GM12878 (cell line): ENCODE results near the gene RAD9A. TPM values are rescaled to one million over a fixed set of nuclear protein-coding genes. Genes with fewer than 3 reads are reported as not detected.

Source experiments
- ATF3 ChIP-seq: IDR thresholded peaks from 2 replicates; pipeline ENCODE4 v1.6.1; 2011; ENCODE audit warnings: low read depth, mild to moderate bottlenecking, low read length, moderate library complexity, borderline replicate concordance; ENCODE audit errors: extremely low read depth
- BACH1 ChIP-seq: fragments of 450-650 bp; IDR thresholded peaks from 2 replicates; pipeline ENCODE4 v1.6.1; 2017; ENCODE audit warnings: mild to moderate bottlenecking, borderline replicate concordance
- CBFB ChIP-seq: IDR thresholded peaks from 2 replicates; pipeline ENCODE4 v1.6.1; 2016; ENCODE audit warnings: antibody characterized with exemption, low read depth
- ETV6 ChIP-seq, 2 experiments: fragments of 450-650 bp in 1 of 2; IDR thresholded peaks in 1 of 2; conservative IDR thresholded peaks in 1 of 2; 2 replicates each; pipeline ENCODE4 v1.6.1; 2014; ENCODE audit warnings: antibody characterized with exemption in 1 of 2, borderline replicate concordance in 1 of 2, low read depth in 1 of 2, mild to moderate bottlenecking in 1 of 2, moderate library complexity in 1 of 2
- HCFC1 ChIP-seq: fragments of 150-350 bp; IDR thresholded peaks from 2 replicates; pipeline ENCODE4 v1.6.1; 2014; ENCODE audit warnings: low read length
- HDAC6 ChIP-seq: fragments of 200-600 bp; sonication (generic); IDR thresholded peaks from one replicate; pipeline ENCODE4 v1.8.0; 2017; ENCODE audit warnings: antibody characterized with exemption; ENCODE audit not compliant: unreplicated experiment
- JUND ChIP-seq: IDR thresholded peaks from 2 replicates; pipeline ENCODE4 v1.6.1; 2012; ENCODE audit warnings: low read depth, mild to moderate bottlenecking, low read length, improper control_type of control experiment, moderate library complexity
- KDM1A ChIP-seq: fragments of 200-600 bp; sonication (generic); IDR thresholded peaks from 2 replicates; pipeline ENCODE4 v1.6.1; 2016; ENCODE audit warnings: borderline replicate concordance
- MTA2 ChIP-seq: fragments of 450-650 bp; IDR thresholded peaks from 2 replicates; pipeline ENCODE4 v1.6.1; 2016; ENCODE audit warnings: low read depth, mild to moderate bottlenecking, moderate library complexity
- MTA3 ChIP-seq: IDR thresholded peaks from 2 replicates; pipeline ENCODE4 v1.6.1; 2012; ENCODE audit warnings: low read length, inconsistent platforms, borderline replicate concordance
- NR2C1 ChIP-seq: fragments of 450-650 bp; IDR thresholded peaks from 2 replicates; pipeline ENCODE4 v1.6.1; 2017; ENCODE audit warnings: antibody characterized with exemption, mild to moderate bottlenecking, moderate library complexity
- NR2F1 ChIP-seq: fragments of 450-650 bp; conservative IDR thresholded peaks from 2 replicates; pipeline ENCODE4 v1.6.1; 2017; ENCODE audit warnings: mild to moderate bottlenecking
- RAD51 ChIP-seq: fragments of 450-650 bp; IDR thresholded peaks from 2 replicates; pipeline ENCODE4 v1.6.1; 2016; ENCODE audit warnings: moderate library complexity, mild to moderate bottlenecking, inconsistent platforms
- RB1 ChIP-seq: fragments of 450-650 bp; formaldehyde crosslinking; IDR thresholded peaks from 2 replicates; pipeline ENCODE4 v1.6.1; 2017; ENCODE audit warnings: mild to moderate bottlenecking, borderline replicate concordance
- SIX5 ChIP-seq: IDR thresholded peaks from 2 replicates; pipeline ENCODE4 v1.6.1; 2011; ENCODE audit warnings: mild to moderate bottlenecking, low read depth, low read length, moderate library complexity; ENCODE audit not compliant: severe bottlenecking
- SREBF1 ChIP-seq: IDR thresholded peaks from 2 replicates; pipeline ENCODE4 v1.6.1; 2012; ENCODE audit warnings: mild to moderate bottlenecking, low read length
- ZNF274 ChIP-seq: IDR thresholded peaks from one replicate; pipeline ENCODE4 v1.8.0; 2011; ENCODE audit not compliant: insufficient read length, insufficient read depth
- ZNF384 ChIP-seq: IDR thresholded peaks from 2 replicates; pipeline ENCODE4 v1.6.1; 2012; ENCODE audit warnings: low read depth, mild to moderate bottlenecking, low read length, improper control_type of control experiment, borderline replicate concordance
- ZNF687 ChIP-seq: fragments of 450-650 bp; IDR thresholded peaks from 2 replicates; pipeline ENCODE4 v1.6.1; 2017; ENCODE audit warnings: mild to moderate bottlenecking, moderate library complexity
- polyA plus RNA-seq, 11 experiments: library from polyadenylated mRNA; depleted of rRNA in 4 of 11; unstranded in 6 of 11; stranded (reverse) in 5 of 11; fragments of >200 nt; fragmentation: Nextera tagmentation in 4 of 11; fragmentation: Illumina TruSeq in 1 of 11; extraction: Ambion mirVana in 4 of 11; extraction: Trizol in 1 of 11; gene quantifications; 1 replicate in 1 of 11; 2 replicates in 10 of 11; pipeline versions ENCODE4 v1.2.1 to v1.2.3, GENCODE V29; 2011 to 2016; ENCODE audit warnings: inconsistent platforms in 2 of 11, missing spikeins in 2 of 11, low read depth in 1 of 11
- total RNA-seq, 4 experiments: library from RNA; depleted of rRNA in 3 of 4; stranded (reverse); fragments of >200 nt in 3 of 4; fragmentation: Illumina TruSeq in 1 of 4; extraction: Trizol in 1 of 4; gene quantifications; 2 replicates each; pipeline versions ENCODE4 v1.2.1 to v1.2.3, GENCODE V29; 2013 to 2021
- TF ChIP-seq, protein P1 (sequence below): fragments of 150-350 bp; IDR thresholded peaks from 2 replicates; pipeline ENCODE4 v1.6.1; 2016; ENCODE audit warnings: low read depth, low read length
- TF ChIP-seq, protein P2 (sequence below), 3 experiments: IDR thresholded peaks in 2 of 3; conservative IDR thresholded peaks in 1 of 3; 2 replicates each; pipeline ENCODE4 v1.5.1; 2011; ENCODE audit warnings: low read depth in 3 of 3, low read length in 3 of 3, mild to moderate bottlenecking in 3 of 3, control low read depth in 2 of 3, moderate library complexity in 2 of 3, inconsistent platforms in 1 of 3, mixed read lengths in 1 of 3; ENCODE audit not compliant: control insufficient read depth in 2 of 3, insufficient read depth in 1 of 3; ENCODE audit errors: extremely low read depth in 1 of 3

The RAD9A gene
- total and polyA plus RNA-seq, 10 of the 15 experiments (the other 5 are each of a cell fraction or from before 2014, with no cell fraction given), result 1.1 to 36.2 (median 19.8) TPM

DNA sequence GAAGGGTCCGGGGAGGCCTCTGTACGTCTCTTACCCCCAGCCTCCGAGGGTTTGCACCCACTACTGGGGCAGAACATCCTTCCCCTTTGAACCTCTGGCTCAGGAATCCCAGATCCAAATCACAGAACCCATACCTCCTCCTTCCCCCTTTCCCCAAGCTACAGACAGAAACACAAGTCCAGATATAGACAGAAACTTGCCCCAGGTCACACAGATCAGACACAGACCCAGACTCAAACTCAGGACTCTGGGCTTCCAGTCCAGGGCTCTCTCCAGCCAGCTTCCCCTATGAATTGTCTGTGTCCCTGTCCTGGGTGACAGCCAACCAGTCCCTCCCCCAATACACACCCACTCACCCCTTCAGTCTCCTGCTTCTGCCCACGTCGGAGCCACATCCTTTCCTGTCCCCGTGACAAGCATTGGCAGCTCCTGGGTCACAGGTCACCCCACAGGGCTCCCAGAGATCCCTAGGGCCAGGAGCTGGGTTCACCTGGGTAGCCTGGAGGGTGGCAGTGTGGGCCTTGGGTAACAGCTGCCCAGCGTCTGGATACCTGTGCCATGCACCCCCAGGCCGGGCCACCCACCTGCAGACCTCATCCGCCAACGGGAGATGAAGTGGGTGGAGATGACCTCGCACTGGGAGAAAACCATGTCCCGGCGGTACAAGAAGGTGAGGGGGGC, 12.9 kb downstream of the RAD9A start (continued):
- TF ChIP-seq ZNF687 (peak; percentile 59), ZNF274 (no peak), RAD51 (no peak), NR2C1 (peak; percentile 61; the same call in 1 of the 2 replicates), CBFB (no peak), HCFC1 (no peak), ATF3 (no peak), ETV6 (conservative IDR thresholded peaks at IDR 0.05 in 1 of 2, IDR thresholded peaks at IDR 0.05 in 1 of 2; ENCODE audit: borderline replicate concordance in 1 of 2, low read depth in 1 of 2) (no peak), MTA3 (no peak), SREBF1 (no peak), BACH1 (peak; percentile 39; the same call in 1 of the 2 replicates), HDAC6 (no peak), ZNF384 (no peak), MTA2 (0 out of 2 replicates have a peak, but pooled peaks have one; percentile 28), KDM1A (no peak), RB1 (no peak), SIX5 (no peak), NR2F1 (peak; percentile 92), JUND (no peak)
- TF ChIP-seq, protein P1, sequence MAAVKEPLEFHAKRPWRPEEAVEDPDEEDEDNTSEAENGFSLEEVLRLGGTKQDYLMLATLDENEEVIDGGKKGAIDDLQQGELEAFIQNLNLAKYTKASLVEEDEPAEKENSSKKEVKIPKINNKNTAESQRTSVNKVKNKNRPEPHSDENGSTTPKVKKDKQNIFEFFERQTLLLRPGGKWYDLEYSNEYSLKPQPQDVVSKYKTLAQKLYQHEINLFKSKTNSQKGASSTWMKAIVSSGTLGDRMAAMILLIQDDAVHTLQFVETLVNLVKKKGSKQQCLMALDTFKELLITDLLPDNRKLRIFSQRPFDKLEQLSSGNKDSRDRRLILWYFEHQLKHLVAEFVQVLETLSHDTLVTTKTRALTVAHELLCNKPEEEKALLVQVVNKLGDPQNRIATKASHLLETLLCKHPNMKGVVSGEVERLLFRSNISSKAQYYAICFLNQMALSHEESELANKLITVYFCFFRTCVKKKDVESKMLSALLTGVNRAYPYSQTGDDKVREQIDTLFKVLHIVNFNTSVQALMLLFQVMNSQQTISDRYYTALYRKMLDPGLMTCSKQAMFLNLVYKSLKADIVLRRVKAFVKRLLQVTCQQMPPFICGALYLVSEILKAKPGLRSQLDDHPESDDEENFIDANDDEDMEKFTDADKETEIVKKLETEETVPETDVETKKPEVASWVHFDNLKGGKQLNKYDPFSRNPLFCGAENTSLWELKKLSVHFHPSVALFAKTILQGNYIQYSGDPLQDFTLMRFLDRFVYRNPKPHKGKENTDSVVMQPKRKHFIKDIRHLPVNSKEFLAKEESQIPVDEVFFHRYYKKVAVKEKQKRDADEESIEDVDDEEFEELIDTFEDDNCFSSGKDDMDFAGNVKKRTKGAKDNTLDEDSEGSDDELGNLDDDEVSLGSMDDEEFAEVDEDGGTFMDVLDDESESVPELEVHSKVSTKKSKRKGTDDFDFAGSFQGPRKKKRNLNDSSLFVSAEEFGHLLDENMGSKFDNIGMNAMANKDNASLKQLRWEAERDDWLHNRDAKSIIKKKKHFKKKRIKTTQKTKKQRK, result no peak
- TF ChIP-seq, protein P2, sequence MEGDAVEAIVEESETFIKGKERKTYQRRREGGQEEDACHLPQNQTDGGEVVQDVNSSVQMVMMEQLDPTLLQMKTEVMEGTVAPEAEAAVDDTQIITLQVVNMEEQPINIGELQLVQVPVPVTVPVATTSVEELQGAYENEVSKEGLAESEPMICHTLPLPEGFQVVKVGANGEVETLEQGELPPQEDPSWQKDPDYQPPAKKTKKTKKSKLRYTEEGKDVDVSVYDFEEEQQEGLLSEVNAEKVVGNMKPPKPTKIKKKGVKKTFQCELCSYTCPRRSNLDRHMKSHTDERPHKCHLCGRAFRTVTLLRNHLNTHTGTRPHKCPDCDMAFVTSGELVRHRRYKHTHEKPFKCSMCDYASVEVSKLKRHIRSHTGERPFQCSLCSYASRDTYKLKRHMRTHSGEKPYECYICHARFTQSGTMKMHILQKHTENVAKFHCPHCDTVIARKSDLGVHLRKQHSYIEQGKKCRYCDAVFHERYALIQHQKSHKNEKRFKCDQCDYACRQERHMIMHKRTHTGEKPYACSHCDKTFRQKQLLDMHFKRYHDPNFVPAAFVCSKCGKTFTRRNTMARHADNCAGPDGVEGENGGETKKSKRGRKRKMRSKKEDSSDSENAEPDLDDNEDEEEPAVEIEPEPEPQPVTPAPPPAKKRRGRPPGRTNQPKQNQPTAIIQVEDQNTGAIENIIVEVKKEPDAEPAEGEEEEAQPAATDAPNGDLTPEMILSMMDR (IDR thresholded peaks at IDR 0.05 in 2 of 3, conservative IDR thresholded peaks at IDR 0.05 in 1 of 3; ENCODE audit: control insufficient read depth in 2 of 3, extremely low read depth in 1 of 3, insufficient read depth in 1 of 3, low read depth in 3 of 3, low read length in 3 of 3), result no peak
